ENCODE measurements around the gene GSAP. TPM values are rescaled to one million over a fixed set of nuclear protein-coding genes. Genes with fewer than 3 reads are reported as not detected.

Gene GSAP
- polyA plus RNA-seq, 3 donors = 19.1 to 105 (median 35.6) TPM

GRCh38 chr7:77284616-77285015 is 131.5 kb downstream of the GSAP start:
- no CpG with 5 or more reads among the region's 2 CpGs for WGBS (ENCODE audit: insufficient coverage)
- Histone ChIP-seq H3K9ac (ENCODE audit: insufficient read depth, low read length, poor library complexity, severe bottlenecking) (no peak overlapping the region), H3K79me2 (ENCODE audit: insufficient read depth, low read length) (no peaks in the 10 kb centered on the region), H3K36me3 (replicated peaks in 1 of 2; ENCODE audit: control insufficient read depth in 1 of 2, insufficient read depth in 2 of 2, low read length in 2 of 2) (no peaks in the 10 kb centered on the region), H2AFZ (ENCODE audit: insufficient read depth, low read depth, low read length, poor library complexity, severe bottlenecking) (no peak overlapping the region), H3K27me3 (ENCODE audit: control insufficient read depth in 2 of 2, insufficient read depth in 2 of 2, low read length in 2 of 2) (no peaks in the 10 kb centered on the region), H3K4me1 (ENCODE audit: control insufficient read depth in 1 of 2, insufficient read depth in 2 of 2, low read length in 2 of 2) (peaks cover 13 to 14% of the 10 kb centered on the region in 2 donors), H3K4me3 (replicated peaks in 1 of 3; ENCODE audit: low read depth in 2 of 3, low read length in 3 of 3) (no peak overlapping the region), H4K20me1 (ENCODE audit: insufficient read depth, low read length) (no peaks in the 10 kb centered on the region), H3K4me2 (replicated peaks; ENCODE audit: extremely low read depth, low read length, poor library complexity, severe bottlenecking) (no peak overlapping the region), H3K9me3 (replicated peaks in 1 of 2; ENCODE audit: control insufficient read depth in 1 of 2, insufficient read depth in 1 of 2, low read length in 2 of 2) (peaks cover 0 to 10% of the 10 kb centered on the region in 2 donors), H3K27ac (ENCODE audit: low read depth in 1 of 2, low read length in 2 of 2) (no peak overlapping the region)
- peaks cover 10 to 13% of the 10 kb centered on the region in 2 donors for H3K36me3 Mint-ChIP-seq
- peaks cover 15% of the 10 kb centered on the region for H3K4me1 Mint-ChIP-seq
- no peak for DNase-seq
- no peak for TF ChIP-seq CTCF (IDR thresholded peaks at IDR 0.05)
- intact Hi-C loops (cut with micrococcal nuclease) = no loop called here
- H3K27me3 Mint-ChIP-seq (ENCODE audit: low read depth in 3 of 3) = peaks cover 0 to 2% (median 1%) of the 10 kb centered on the region in 3 donors
- H3K27ac Mint-ChIP-seq = no peak overlapping the region
- no peak overlapping the region for H3K4me3 Mint-ChIP-seq
- H3K9me3 Mint-ChIP-seq = peaks cover 3 to 6% (median 4%) of the 10 kb centered on the region in 7 donors

- Histone ChIP-seq H2AFZ (ENCODE audit: insufficient read depth, low read depth, low read length, poor library complexity, severe bottlenecking) (no peak overlapping the region), H3K9ac (ENCODE audit: insufficient read depth, low read length, poor library complexity, severe bottlenecking) (no peak overlapping the region), H3K9me3 (replicated peaks in 1 of 2; ENCODE audit: control insufficient read depth in 1 of 2, insufficient read depth in 1 of 2, low read length in 2 of 2) (peaks cover 0 to 10% of the 10 kb centered on the region in 2 donors), H3K27ac (ENCODE audit: low read depth in 1 of 2, low read length in 2 of 2) (no peak overlapping the region), H3K4me1 (ENCODE audit: control insufficient read depth in 1 of 2, insufficient read depth in 2 of 2, low read length in 2 of 2) (peaks cover 10 to 11% of the 10 kb centered on the region in 2 donors), H3K79me2 (ENCODE audit: insufficient read depth, low read length) (no peaks in the 10 kb centered on the region), H3K4me2 (replicated peaks; ENCODE audit: extremely low read depth, low read length, poor library complexity, severe bottlenecking) (no peak overlapping the region), H4K20me1 (ENCODE audit: insufficient read depth, low read length) (no peaks in the 10 kb centered on the region), H3K4me3 (replicated peaks in 1 of 3; ENCODE audit: low read depth in 2 of 3, low read length in 3 of 3) (no peak overlapping the region), H3K27me3 (ENCODE audit: control insufficient read depth in 2 of 2, insufficient read depth in 2 of 2, low read length in 2 of 2) (no peaks in the 10 kb centered on the region), H3K36me3 (replicated peaks in 1 of 2; ENCODE audit: control insufficient read depth in 1 of 2, insufficient read depth in 2 of 2, low read length in 2 of 2) (no peaks in the 10 kb centered on the region)
- intact Hi-C loops (cut with micrococcal nuclease) = no loop called here
- Mint-ChIP-seq H3K27ac (peak overlapping the region in 1 of 7 donors; percentile 12), H3K36me3 (peaks cover 6 to 13% of the 10 kb centered on the region in 2 donors), H3K27me3 (ENCODE audit: low read depth in 3 of 3) (peaks cover 0 to 2% (median 1%) of the 10 kb centered on the region in 3 donors), H3K4me3 (no peak overlapping the region), H3K9me3 (peaks cover 2 to 6% (median 4%) of the 10 kb centered on the region in 7 donors), H3K4me1 (peaks cover 9% of the 10 kb centered on the region)
- DNase-seq = no peak
- TF ChIP-seq CTCF (IDR thresholded peaks at IDR 0.05) = no peak
- WGBS (ENCODE audit: insufficient coverage) = 100% methylated on average over 2 of the region's 4 CpGs
Observed at GRCh38 chr7:77284005-77284404, 132.1 kb downstream of the GSAP start.

All from CD14-positive monocyte (primary cell).